Muscle layer of duodenum (tissue), 2 donors: ENCODE results near the gene TAS2R13.

Experiments used
- H3K27ac ChIP-seq: one replicate; pipeline ENCODE4 v1.7.0; 2013; ENCODE audit warnings: mild to moderate bottlenecking, low read length
- H3K27me3 ChIP-seq: one replicate; pipeline ENCODE4 v1.7.0; 2013; ENCODE audit warnings: low read depth, mild to moderate bottlenecking, control low read depth, low read length
- H3K36me3 ChIP-seq, 2 donors: one replicate each; pipeline ENCODE4 v1.7.0; 2013; ENCODE audit warnings: low read length in 2 of 2, control low read depth in 1 of 2, mild to moderate bottlenecking in 1 of 2; ENCODE audit not compliant: insufficient read depth in 2 of 2, control insufficient read depth in 1 of 2
- H3K4me1 ChIP-seq, 2 donors: one replicate each; pipeline ENCODE4 v1.7.0; 2013; ENCODE audit warnings: low read length in 2 of 2, mild to moderate bottlenecking in 2 of 2, control low read depth in 1 of 2, moderate library complexity in 1 of 2; ENCODE audit not compliant: insufficient read depth in 2 of 2, control insufficient read depth in 1 of 2
- H3K4me3 ChIP-seq, 2 donors: one replicate each; pipeline ENCODE4 v1.7.0; 2013; ENCODE audit warnings: low read length in 2 of 2, low read depth in 1 of 2, mild to moderate bottlenecking in 1 of 2
- H3K9me3 ChIP-seq, 2 donors: one replicate each; pipeline ENCODE4 v1.7.0; 2013; ENCODE audit warnings: low read length in 2 of 2, control low read depth in 1 of 2, mild to moderate bottlenecking in 1 of 2; ENCODE audit not compliant: control insufficient read depth in 1 of 2
- donor health status: healthy.

The TAS2R13 gene, protein sequence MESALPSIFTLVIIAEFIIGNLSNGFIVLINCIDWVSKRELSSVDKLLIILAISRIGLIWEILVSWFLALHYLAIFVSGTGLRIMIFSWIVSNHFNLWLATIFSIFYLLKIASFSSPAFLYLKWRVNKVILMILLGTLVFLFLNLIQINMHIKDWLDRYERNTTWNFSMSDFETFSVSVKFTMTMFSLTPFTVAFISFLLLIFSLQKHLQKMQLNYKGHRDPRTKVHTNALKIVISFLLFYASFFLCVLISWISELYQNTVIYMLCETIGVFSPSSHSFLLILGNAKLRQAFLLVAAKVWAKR

GRCh38 chr12:10909462-10909861 is at the start of gene TAS2R13:
TAS2R13 (minus strand) TSS chr12:10909562; CDS start chr12:10909298, 264 bp downstream.
- no peak within 1 kb of the TSS for H3K4me3 ChIP-seq
- H3K4me1 ChIP-seq: no peaks in the 10 kb centered on the region
- H3K27me3 ChIP-seq: no peaks in the 10 kb centered on the region
- H3K9me3 ChIP-seq: peaks cover 4 to 10% of the 10 kb centered on the region in 2 donors
- no peak within 1 kb of the TSS for H3K27ac ChIP-seq
- no peaks in the 10 kb centered on the region for H3K36me3 ChIP-seq

- Histone ChIP-seq H3K36me3 (no peaks in the 10 kb centered on the region), H3K4me3 (no peak overlapping the region), H3K27me3 (no peaks in the 10 kb centered on the region), H3K9me3 (no peaks in the 10 kb centered on the region), H3K27ac (no peak overlapping the region), H3K4me1 (no peaks in the 10 kb centered on the region)
Observed at GRCh38 chr12:10957741-10958140, 48.4 kb upstream of the TAS2R13 start.

- no peak overlapping the region for H3K27ac ChIP-seq
- no peaks in the 10 kb centered on the region for H3K36me3 ChIP-seq
Observed at GRCh38 chr12:10956085-10956484, 46.7 kb upstream of the TAS2R13 start.

GRCh38 chr12:10952645-10953044 is 43.3 kb upstream of the TAS2R13 start:
- H3K36me3 ChIP-seq: no peaks in the 10 kb centered on the region
- H3K27me3 ChIP-seq: no peaks in the 10 kb centered on the region
- H3K4me1 ChIP-seq: no peaks in the 10 kb centered on the region
- no peak overlapping the region for H3K4me3 ChIP-seq
- no peak overlapping the region for H3K27ac ChIP-seq
- no peaks in the 10 kb centered on the region for H3K9me3 ChIP-seq

More at GRCh38 chr12:10956085-10956484, 46.7 kb upstream of the TAS2R13 start:
- no peaks in the 10 kb centered on the region for H3K27me3 ChIP-seq
- no peak overlapping the region for H3K4me3 ChIP-seq
- no peaks in the 10 kb centered on the region for H3K9me3 ChIP-seq
- no peaks in the 10 kb centered on the region for H3K4me1 ChIP-seq

DNA sequence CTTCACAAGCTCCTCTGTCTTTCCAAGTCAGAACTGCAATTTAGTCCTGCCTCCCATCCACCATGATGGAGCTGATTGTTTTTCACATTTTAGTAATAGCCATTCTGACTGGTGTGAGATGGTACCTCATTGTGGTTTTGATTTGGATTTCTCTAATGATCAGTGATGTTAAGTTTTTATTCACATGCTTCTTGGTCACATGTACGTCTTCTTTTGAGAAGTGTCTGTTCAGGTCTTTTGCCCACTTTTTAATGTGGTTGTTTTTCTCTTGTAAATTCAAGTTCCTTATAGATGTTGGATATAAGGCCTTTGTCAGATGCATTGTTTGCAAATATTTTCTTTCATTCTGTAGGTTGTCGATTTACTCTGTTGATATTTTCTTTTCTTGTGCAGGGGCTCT is 33.8 kb upstream of the TAS2R13 start:
- Histone ChIP-seq H3K36me3 (no peaks in the 10 kb centered on the region), H3K27me3 (no peaks in the 10 kb centered on the region), H3K4me3 (no peak overlapping the region), H3K27ac (no peak overlapping the region), H3K4me1 (no peaks in the 10 kb centered on the region), H3K9me3 (no peaks in the 10 kb centered on the region)

DNA sequence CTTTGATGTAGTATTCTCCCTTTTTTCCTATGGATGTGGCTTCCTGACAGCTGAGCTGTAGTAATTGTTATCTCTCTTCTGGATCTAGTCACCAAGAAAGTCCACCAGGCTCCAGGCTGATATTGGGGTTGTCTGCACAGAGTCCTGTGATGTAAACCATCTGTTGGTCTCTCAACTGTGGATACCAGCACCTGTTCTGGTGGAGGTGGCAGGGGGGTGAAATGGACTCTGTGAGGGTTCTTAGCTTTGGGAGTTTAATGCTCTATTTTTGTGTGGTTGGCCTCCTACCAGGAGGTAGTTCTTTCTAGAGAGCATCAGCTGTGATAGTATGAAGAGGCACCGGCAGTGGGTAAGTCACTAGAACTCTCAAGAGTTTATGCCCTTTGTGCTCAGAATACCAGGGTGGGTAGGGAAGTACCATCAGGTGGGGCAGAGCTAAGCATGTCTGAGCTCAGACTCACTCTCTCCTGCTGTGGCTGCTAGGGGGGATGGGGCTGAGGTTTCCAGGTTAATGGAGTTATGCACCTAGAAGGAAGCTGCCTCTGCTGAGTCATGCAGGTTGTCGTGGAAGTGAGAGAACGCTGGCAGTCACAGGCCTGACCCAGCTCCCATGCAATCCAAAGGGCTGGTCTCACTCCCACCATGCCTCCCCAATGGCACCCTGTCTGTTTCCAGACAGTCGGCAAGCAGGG is 32.7 kb upstream of the TAS2R13 start:
- no peaks in the 10 kb centered on the region for H3K4me1 ChIP-seq
- H3K4me3 ChIP-seq: no peak overlapping the region
- no peak overlapping the region for H3K27ac ChIP-seq
- H3K27me3 ChIP-seq: no peaks in the 10 kb centered on the region
- H3K36me3 ChIP-seq: no peaks in the 10 kb centered on the region
- no peaks in the 10 kb centered on the region for H3K9me3 ChIP-seq

DNA sequence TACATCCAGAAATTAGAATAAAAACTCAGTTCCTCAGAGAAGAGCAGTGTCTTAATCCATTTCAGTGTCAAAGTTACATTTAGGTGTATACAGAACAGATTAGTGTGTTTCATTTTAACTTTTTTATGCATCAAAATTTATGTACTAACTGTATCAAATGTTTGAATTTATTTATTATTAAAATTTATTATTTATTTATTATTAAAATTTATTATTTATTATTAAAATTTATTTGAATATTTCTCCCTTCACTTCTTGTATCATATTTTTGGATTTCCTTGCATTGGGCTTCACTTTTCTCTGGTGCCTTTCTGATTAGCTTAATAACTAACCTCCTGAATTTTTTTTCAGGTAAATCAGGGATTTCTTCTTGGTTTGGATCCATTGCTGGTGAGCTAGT is 32.0 kb upstream of the TAS2R13 start:
- H3K4me3 ChIP-seq: no peak overlapping the region
- H3K4me1 ChIP-seq: no peaks in the 10 kb centered on the region
- no peaks in the 10 kb centered on the region for H3K27me3 ChIP-seq
- no peaks in the 10 kb centered on the region for H3K36me3 ChIP-seq
- H3K27ac ChIP-seq: no peak overlapping the region
- H3K9me3 ChIP-seq: no peaks in the 10 kb centered on the region

DNA sequence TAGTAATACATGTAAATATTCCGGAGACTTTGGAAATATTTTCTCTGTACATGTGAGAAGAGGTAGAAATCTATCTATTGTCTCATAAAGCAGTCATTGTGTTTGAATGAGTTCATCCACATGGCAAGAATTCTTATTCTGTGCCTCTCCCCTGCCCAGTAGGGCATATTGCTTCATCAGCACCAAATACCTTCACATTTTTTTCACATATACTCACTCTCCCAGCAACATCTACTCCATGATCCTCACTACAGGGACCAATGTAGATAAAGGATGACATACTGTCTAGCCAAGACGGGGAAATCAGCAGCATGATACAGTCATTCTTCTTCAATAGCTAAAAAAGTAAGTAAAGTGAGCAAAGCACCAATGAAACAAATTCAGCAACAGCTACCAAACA is 31.0 kb upstream of the TAS2R13 start:
- Histone ChIP-seq H3K4me1 (no peaks in the 10 kb centered on the region), H3K36me3 (no peaks in the 10 kb centered on the region), H3K9me3 (no peaks in the 10 kb centered on the region), H3K4me3 (no peak overlapping the region), H3K27ac (no peak overlapping the region), H3K27me3 (no peaks in the 10 kb centered on the region)

- no peaks in the 10 kb centered on the region for H3K9me3 ChIP-seq
- H3K36me3 ChIP-seq: no peaks in the 10 kb centered on the region
- no peaks in the 10 kb centered on the region for H3K4me1 ChIP-seq
- no peaks in the 10 kb centered on the region for H3K27me3 ChIP-seq
- H3K4me3 ChIP-seq: no peak within 1 kb of the TSS
- H3K27ac ChIP-seq: no peak within 1 kb of the TSS
Observed at GRCh38 chr12:10939163-10939562, 29.8 kb upstream of the TAS2R13 start, which contains the start of gene TAS2R14. TAS2R14 (minus strand) TSS chr12:10939263; CDS start chr12:10939207, 56 bp downstream.

DNA sequence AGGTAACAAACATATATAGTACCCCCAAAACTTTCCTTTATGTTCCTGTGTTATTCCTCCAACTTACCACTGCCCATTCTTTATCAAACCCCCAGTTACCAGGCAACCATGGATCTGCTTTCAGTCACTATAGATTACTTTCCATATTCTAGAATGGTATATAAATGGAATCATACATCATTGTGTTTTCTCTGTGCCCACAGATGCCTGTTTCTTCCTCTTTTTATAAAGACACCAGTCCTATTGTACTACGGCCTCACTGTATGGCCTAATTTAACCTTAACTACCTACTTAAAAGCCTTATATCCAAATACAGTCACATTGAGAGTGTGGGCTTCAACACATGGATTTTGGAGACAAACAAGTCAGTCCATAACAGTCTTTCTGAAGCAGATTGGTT is 27.1 kb upstream of the TAS2R13 start:
- no peaks in the 10 kb centered on the region for H3K27me3 ChIP-seq
- H3K4me3 ChIP-seq: no peak overlapping the region
- no peaks in the 10 kb centered on the region for H3K9me3 ChIP-seq
- no peaks in the 10 kb centered on the region for H3K4me1 ChIP-seq
- no peaks in the 10 kb centered on the region for H3K36me3 ChIP-seq
- H3K27ac ChIP-seq: no peak overlapping the region

- Histone ChIP-seq H3K4me1 (no peaks in the 10 kb centered on the region), H3K27ac (no peak within 1 kb of the TSS), H3K4me3 (no peak within 1 kb of the TSS), H3K27me3 (no peaks in the 10 kb centered on the region), H3K9me3 (no peaks in the 10 kb centered on the region), H3K36me3 (no peaks in the 10 kb centered on the region)
Observed at GRCh38 chr12:10928746-10929286, 19.5 kb upstream of the TAS2R13 start, which contains the start of gene PRH2. PRH2 (plus strand) TSS chr12:10929236; CDS start chr12:10929274, 38 bp downstream.
